NCI-H2081 treated with DMSO at 0.1 percent for 48 hours (cell line): Measurements from ENCODE around the gene PARG.
"Not testable (repeated sequence)": the region's sequence is repeated elsewhere in the genome, so short reads cannot be mapped to it uniquely, and the experiment has no call there.

ENCODE experiments used
- DNase-seq: peaks from one replicate; lab custom pipeline; 2025; lab: John Stamatoyannopoulos, UW

PARG gene

GRCh38 chr10:49903829-49904228, 38.0 kb downstream of the PARG start:
- not testable (repeated sequence) for DNase-seq

DNA sequence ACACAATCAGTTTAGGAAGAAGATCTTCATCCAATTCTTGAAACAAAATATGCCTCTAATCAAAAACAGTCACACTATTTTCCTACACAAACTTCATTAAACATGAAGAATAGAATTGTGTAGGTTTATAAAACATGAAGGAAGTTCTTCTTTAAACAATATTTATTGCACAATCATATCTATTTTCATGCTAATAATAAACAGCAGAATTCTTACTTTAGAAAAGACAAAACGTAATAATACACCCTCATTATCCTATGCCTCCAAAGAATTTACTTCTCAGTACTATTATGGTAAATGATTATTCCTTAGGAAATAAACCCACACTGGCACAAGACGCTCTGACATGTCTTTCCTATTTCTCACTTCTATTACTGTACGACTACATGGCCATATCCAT, 41.4 kb downstream of the PARG start:
- DNase-seq, result not testable (repeated sequence)

DNA sequence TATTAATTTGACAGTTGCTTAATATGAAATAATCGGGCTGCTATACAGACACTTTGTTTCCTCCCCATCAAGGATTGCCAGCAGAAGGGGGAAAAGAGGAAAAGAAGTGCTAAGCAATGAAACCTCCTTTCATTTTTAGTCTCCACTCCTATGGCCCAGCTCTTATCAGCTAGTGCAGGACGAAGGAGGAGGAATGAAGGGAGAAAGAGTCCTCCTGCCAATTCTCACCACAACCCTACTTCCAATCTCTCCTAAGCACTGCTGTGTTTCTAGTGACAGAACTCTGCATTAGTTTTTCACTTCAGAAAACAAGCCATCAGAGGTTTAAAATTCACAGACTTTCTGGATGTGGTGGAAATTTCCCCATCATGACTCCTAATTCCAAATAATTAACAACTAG, 41.8 kb downstream of the PARG start:
- not testable (repeated sequence) for DNase-seq

DNA sequence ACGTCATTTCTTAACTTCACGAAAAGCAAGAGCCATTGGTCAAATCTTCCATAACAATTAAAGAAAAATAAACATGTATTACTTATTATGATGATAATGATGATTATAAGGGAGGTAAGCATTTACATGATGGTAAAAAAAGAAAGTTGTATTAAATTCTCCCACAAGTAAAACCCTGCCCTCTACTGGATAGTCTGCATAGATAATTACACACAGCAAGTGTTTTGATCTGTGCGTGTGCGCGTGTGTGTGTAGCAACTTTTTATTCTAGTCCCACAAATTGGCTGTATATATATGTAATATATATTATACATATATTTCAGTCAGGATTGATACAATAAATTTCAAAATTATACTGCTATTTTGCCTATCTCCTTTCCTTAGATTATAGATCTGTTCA, 51.8 kb downstream of the PARG start:
- not testable (repeated sequence) for DNase-seq

- DNase-seq, result not testable (repeated sequence)
These were observed 57.0 kb downstream of the PARG start for GRCh38 chr10:49884739-49885331.

DNA sequence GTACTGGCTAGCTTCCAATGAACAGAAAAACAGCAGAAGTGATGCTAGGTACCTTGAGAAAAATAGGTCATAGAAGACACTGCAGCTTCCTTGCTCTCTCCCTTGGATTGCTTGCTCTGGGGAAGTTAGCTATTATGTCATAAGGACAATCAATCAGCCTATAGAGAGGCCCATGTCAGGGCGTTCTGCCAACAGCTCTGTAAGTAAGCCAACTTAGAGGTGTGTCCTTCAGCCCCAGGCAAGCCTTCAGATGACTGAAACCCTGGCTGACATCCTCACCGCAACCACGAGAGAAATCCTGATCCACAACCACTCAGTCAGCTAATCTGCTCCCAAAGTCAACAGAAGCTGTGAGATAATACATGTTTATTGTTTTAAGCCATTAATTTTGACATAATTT, 58.0 kb downstream of the PARG start:
- not testable (repeated sequence) for DNase-seq

DNA sequence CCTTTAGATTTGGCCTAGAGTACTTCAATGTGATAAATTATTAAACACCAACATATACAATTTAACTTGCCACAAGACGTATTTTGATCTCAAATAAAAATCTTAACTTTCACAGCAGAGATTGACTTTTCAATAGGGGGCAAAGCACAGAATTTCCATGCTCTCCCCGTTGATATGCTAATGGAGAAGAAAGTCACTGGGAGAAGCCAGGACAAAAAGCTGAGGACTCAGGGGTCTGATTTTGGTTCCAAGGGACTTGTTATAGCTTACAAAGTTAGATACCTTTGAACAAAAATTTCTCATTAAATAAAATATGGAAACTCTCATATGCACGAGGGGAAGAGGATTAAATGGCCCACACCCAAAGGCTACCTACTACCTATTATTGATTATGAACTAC, 59.5 kb downstream of the PARG start:
- not testable (repeated sequence) for DNase-seq

GRCh38 chr10:49872740-49873139, 69.1 kb downstream of the PARG start:
- DNase-seq, result not testable (repeated sequence)

- not testable (repeated sequence) for DNase-seq
These were observed 70.4 kb downstream of the PARG start for GRCh38 chr10:49871462-49871861.

DNA sequence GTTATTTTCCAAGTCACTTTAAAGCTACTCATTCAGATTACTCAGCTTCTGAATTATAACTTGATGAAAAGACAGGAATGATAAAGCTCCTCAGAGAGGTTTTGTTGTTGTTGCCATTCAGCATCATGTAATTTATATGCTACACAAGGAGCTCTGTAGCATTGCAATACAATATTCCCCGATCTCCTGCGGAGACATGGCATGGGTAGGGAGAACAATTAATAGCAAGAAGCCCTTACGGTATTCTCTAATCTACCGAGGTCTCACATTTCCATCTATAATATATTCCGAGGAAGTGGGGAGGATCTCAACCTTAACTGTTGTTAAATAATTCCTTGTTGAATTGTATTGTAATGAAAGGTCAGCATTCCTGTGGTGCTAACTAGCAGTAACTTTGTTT, 81.9 kb downstream of the PARG start:
- not testable (repeated sequence) for DNase-seq

DNA sequence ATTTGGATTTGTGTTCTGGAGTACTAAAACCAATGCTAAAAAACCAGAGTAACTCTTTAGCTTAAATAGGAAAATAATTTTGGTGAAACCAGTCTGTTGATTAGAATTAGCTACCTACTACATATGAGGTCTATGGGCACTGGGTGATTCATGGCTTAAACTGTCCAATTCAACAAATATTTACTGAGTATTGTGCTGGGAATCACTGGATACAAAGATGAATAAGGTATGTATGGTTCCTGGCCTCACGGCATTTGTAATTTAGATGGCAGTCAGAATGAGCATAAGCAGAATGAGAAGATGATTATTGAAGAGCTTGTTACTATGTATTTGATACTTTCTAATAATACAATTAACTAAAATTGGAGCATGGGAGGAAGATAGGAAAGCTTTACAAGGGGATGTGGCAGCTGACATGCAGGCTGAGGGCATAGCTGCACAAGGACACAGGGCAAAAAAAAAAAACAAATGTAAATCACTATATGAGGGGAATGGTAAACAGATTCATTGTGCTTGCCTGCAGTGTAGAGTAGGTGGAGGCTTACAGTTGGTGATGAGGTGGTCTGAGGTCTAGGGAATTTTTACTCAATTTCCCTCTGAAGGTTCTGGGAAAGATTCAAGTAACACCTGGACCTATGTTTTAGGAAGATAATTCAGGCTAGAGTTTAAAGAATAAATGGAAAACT, 83.0 kb downstream of the PARG start:
- not testable (repeated sequence) for DNase-seq

GRCh38 chr10:49849520-49849919, 92.3 kb downstream of the PARG start:
- DNase-seq, result not testable (repeated sequence)

DNA sequence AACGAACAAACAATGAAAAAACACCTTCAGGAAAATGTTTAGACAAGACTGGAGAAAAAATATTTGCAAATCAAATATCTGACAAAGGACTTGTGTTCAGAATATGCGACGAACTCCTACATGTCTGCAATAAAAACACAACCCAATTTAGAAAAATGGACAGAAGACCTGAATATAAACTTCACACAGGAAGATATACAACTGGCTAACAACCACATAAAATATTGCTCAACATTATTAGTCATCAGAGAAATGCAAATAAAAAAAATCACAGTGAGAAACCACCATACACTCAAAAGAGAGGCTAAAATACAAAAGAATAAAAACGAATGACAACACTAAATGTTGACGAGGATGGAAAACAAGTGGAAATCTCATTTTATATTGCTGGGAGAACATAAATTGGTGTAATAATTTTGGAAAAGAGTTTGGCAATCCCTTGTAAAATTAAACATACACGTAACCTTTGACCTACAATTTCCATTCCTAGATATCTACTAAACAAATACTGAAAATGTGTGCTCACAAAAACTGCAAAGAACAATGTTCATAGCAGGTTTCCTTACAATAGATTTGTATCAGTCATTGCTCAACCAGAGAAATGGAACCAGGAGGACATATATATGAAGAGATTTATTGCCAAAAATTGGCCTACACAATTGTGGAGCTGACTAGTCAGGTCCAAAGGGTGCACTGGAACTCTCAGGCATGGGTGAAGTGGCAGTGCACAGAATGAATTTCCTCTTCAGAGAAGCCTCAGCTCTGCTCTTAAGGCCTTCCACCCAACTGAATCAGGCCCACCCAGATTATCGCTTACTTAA, 96.8 kb downstream of the PARG start:
- no peak for DNase-seq

DNA sequence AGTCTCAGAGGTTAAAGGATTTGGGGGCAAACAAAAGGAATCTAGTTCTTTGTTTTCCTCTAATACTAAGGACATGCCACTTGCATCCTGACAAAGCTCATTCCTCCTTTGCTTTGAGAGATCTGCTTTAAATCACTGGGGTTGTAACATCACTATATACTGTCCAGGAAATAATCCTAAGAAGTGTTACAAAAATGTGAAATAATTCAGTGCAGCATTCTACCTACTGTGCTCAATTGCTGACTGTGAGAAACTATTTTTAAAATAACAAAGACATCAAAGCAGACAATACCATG, 99.5 kb downstream of the PARG start:
- not testable (repeated sequence) for DNase-seq

DNA sequence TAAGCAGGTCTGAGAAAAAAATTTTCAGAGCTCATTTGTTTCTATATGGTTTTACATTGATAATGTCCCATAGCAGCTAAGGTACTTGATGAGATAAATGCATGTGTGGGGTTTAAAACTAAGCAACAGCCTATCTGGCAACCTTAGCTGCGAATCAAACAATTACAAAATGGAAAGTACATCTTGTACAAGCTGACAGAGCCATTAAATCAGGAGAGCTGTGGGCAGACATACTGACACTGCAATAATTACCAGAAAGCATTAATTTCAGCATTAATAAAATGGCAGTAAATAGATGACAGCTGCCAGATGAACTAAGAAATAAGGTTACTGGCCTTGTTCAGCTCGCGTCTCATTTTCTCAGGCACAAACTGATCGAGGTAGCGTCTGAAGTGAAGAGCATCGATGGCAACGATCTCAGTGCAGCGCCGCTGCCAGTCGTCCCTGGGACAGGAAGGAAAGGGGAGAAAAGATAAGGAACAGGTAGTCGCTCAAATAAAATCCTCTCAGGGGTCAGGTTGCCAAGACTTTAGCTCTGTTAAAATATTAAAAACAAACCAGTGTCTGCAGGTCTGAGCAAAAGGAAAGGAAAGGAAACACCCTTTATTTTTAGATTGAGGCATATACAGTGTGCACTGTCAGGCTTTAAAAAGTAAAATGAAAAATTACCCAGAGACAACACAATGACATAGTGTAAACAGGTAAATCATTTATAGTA, 100.1 kb downstream of the PARG start:
- DNase-seq, result no peak

DNA sequence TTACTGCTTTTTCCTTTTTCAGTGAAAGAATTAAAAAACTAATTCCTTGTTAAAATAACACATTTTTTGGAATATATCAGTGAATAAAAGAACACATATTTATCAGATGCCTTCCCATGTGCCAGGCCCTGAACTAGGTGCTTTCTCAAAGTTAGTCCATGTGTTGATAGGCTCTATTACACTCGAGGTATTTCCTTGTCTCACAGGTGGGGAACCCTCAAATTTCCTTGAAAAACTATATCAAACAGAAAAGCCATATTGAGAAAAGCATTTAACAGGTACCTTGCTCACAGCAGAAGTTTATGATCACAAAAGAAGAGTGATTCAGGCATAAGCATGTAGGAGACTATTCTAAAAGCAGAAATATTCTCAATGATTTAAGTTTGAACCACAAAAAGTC, 104.1 kb downstream of the PARG start:
- no peak for DNase-seq

- no peak for DNase-seq
These were observed 104.8 kb downstream of the PARG start for GRCh38 chr10:49837051-49837478.

DNA sequence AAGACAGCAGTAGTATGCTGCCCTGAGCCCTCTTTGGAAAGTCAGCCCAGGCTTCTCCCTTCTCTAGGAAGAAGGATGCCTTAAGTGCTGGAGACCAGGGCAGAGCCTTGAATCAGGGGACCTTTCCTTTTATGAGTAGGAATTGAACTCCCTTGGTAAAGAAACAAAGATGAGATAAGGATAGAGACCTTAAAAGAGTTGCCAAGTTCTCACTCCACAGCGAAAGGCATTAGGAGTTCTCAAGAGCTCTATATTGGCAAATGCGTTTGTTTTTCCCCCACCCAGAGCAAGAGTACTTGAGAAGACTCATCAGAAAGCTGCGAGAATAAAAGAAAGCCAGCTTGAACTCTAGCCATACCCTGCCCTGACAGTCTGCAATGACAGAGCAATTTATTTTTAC, 106.9 kb downstream of the PARG start:
- no peak for DNase-seq

DNA sequence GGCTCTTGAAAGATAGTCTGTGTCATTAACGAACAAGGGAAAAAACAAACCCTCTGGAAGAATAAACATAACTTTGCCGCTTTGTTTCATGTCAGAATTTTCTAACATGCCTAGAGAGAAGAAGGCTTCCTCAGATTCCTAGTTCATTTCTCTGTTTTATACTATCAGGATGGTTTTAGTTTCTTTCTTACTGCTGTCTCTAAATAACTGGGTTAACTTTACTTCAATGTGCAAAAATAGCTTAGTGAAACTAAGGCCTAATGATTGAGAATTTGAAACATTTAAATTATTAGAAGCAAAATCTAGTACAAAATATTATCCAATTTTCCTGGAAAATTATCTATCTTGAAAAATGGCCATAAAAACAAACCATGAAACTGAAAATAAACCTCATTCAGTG, 107.6 kb downstream of the PARG start:
- DNase-seq, result no peak

- no peak for DNase-seq
These were observed 108.7 kb downstream of the PARG start for GRCh38 chr10:49833168-49833567.

- no peak for DNase-seq
These were observed 110.3 kb downstream of the PARG start for GRCh38 chr10:49831352-49832035.

- DNase-seq, result no peak
These were observed 111.0 kb downstream of the PARG start for GRCh38 chr10:49830846-49831245.
